HG02884 (cell line): ENCODE results near the gene KLHDC4.
"Not testable (repeated sequence)": the region's sequence is repeated elsewhere in the genome, so short reads cannot be mapped to it uniquely, and the experiment has no call there.

ENCODE experiments used
- ATAC-seq: cut with Tn5 transposase; IDR thresholded peaks from one replicate; pipeline ENCODE4 v1.9.1; 2021; ENCODE audit warnings: mild to moderate bottlenecking, moderate library complexity; ENCODE audit not compliant: unreplicated experiment

The KLHDC4 gene

DNA sequence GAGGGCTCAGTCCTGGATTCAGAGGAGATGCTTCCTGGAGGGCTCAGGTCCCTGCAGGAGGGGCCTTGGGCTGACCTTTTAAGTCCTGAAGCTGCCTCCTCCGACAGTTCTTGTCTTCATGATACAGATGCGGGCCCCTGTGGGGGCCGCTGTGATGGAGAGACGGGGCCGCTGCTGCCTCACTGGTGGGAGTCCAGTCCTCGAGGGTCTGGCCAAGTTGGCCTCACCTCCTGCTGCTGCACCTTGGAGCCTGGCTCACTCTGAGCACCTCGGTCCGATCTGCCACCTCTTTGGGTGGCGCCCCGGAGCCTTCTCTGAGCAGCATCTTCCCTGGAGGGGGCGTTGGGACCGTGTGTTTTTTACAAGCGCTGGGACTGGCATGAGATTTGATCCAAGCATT is 79.1 kb downstream of the KLHDC4 start:
- ATAC-seq: no peak

DNA sequence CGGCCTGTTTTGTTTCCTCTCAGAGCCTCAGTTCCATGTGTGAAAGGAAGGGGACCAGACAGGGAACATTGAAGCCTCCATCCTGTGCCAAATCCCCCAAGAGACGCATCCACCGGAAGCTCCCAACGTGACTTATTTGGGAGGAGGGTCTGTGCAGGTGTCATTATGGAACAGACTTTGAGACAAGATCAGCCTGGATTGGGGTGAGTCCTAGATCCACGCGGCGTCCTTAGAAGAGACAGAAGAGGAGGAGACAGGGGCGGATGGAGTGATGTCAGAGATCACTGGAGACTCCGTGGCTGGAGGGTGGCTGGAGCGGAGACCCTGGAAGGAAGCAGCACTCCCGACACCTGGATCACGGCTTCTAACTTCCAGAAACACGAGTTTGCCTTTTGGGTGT is 80.0 kb downstream of the KLHDC4 start:
- no peak for ATAC-seq

GRCh38 chr16:87685405-87685755 is 80.4 kb downstream of the KLHDC4 start:
- no peak for ATAC-seq

- no peak for ATAC-seq
Observed at GRCh38 chr16:87684711-87685404, 80.9 kb downstream of the KLHDC4 start.

DNA sequence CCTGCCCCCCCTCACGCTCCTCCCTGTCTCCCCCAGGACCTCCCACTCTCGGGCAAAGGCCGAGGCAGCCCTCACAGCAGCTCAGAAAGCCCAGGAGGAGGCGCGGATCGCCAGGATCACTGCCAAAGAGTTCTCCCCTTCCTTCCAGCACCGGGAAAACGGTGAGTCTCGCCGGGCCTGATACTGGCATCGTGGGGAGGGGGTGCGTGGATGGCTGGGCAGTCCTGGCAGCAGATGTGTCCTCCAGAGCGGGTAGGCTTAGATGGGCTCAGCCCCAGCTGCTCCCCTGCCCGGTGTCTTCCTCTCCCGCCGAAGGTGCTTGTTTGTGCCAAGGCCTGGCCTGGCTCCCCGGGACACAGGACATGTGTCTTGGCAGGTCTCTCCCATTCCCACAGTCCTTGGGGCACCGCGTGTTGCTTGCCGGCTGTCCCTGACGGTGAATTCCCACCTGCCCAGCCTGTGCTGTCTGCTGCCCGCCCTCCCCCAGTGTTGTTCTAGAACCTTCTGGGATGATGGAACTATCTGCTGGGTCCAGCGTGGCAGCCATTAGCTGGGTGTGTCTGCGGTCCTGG is 81.6 kb downstream of the KLHDC4 start:
- no peak for ATAC-seq

GRCh38 chr16:87682852-87683399 is 82.9 kb downstream of the KLHDC4 start:
- no peak for ATAC-seq

- no peak for ATAC-seq
Observed at GRCh38 chr16:87681981-87682570, 83.7 kb downstream of the KLHDC4 start.

DNA sequence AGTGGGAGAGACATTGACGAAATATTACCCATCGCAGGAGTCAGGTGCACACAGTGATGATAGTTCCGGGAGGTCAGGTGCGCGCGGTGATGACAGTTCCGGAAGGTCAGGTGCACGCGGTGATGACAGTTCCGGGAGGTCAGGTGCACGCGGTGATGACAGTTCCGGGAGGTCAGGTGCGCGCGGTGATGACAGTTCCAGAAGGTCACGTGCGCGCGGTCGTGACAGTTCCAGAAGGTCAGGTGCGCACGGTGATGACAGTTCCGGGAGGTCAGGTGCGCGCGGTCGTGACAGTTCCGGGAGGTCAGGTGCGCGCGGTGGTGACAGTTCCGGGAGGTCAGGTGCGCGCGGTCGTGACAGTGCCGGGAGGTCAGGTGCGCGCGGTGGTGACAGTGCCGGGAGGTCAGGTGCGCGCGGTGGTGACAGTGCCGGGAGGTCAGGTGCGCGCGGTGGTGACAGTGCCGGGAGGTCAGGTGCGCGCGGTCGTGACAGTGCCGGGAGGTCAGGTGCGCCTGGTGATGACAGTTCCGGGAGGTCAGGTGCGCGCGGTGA is 84.7 kb downstream of the KLHDC4 start:
- not testable (repeated sequence) for ATAC-seq

DNA sequence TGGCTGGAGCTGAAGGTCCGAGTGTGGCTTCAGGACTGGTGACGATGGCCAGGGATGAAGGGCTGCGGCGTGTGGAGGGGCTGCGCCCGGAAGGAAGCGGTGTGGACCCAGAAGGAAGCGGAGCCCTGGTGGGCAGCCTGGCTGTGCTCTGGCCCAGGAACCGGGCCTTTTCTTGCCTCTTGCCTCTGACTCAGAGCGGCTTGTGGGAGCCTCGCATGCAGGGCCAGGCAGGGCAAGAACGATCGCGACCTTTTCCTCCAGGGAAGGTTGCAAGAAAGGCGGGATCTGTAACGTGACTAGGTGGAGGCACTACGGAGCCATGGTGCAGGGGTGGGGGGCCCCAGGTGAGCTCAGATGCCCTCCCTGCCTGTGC is 85.5 kb downstream of the KLHDC4 start:
- ATAC-seq: no peak

DNA sequence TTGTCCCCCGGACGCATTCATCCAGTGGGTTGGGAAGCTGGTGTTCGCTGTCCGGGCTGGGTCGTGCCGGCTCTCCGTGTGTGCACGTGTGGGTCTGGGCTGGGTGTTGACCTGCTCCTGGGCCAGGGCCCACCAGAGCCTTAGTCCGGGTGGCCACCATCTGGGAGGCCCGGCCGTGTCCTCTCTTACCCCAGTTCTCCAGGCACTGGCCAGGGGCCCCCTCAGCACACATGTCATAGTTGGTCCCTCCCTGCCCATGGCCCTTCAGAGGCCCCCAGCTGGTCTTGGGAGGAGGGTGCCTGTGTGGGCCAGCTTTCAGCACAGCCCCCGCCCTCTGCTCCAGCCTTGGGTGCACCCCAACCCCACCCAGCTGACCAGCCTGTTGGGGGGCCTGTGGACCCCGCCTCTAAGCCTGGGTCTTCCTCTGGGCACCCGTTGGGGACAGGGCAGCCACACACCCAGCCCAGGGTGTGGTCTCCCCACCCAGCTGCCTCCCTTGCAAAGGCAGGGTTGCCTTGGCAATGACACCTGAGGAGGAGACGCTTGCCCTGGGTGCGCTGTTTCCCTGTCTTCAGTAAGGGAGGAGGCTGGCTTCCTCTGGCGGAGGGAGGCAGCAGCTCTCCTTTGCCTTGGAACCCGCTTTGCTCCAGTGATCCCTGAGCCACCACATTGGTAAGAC is 86.1 kb downstream of the KLHDC4 start:
- no peak for ATAC-seq

DNA sequence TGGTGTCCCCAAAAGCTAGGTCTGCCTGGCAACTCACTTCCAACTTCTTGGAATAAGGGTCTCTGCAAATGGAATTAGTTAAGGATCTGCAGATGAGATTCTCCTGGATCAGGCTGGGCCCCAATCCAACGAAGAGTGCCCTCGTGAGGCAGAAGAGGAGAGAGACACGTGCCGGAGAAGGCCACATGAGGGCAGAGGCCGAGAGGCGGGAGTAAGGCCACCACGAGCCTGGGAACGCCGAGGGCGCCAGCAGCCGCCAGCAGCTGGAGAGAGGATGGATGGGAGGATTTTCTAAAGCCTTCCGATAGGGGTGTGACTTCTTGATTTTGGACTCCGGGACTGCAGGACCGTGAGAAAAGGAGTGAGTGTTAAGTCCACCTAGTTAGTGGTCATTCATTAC is 87.2 kb downstream of the KLHDC4 start:
- no peak for ATAC-seq

GRCh38 chr16:87677830-87678229 is 88.0 kb downstream of the KLHDC4 start:
- ATAC-seq: no peak

- no peak for ATAC-seq
Observed at GRCh38 chr16:87675111-87675719, 90.6 kb downstream of the KLHDC4 start.

DNA sequence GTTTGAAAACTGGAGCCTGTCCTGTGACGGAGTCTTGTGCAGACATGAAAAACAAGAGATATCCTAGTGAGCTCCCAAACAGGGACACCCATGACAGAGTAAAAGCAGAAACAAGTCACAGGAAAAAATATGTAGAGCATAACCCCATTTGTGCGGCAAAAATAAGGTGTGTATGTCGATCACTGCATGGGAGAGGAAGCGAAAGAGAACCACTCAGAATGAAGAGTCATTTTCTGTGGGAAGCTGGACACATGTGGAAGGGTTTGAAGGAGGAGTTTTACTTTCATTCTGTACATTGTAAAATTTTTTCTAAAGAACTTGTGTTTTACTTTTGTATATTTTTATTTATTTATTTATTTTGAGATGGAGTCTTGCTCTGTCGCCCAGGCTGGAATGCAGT is 91.4 kb downstream of the KLHDC4 start:
- no peak for ATAC-seq

- ATAC-seq: no peak
Observed at GRCh38 chr16:87671715-87672270, 94.0 kb downstream of the KLHDC4 start.

DNA sequence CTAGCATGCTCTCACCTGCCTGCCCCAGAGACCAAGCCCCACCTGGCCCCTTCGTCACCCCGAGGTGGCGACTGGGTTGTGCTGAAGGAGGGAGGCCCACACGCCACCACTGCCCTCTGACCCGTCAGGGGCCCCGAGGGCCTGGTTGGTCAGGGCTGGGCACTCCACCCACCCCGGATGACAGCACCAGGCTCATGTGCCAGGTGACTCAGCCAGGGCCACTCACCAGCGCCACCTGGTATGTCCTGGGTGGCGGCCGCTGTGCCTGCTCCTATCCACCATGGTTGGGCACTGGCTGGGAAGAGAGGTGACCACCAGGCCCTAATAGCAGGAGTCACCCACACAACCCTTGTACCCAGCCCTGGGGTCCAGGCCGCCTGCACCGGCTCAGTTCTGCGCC is 94.6 kb downstream of the KLHDC4 start:
- no peak for ATAC-seq

DNA sequence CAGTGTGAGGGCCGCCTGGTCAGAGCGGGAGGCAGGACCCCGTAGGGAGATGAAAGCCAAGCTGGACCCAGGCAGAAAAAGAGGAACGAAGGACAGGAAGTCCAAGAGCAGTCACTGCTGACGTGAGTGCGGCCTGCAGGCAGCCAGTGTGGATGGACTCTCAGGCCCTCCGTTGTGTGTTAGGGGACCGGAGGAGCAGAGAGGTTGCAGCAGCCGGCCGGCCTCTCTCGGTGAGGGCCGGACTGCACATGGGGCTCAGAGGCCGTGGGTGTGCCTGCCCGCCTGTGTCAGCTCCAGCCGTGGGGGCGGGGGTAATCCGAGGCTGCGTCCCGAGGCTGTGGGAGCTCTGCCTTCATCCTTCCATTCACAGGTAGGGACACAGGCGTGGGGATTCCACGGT is 96.1 kb downstream of the KLHDC4 start:
- ATAC-seq: no peak

- ATAC-seq: no peak
Observed at GRCh38 chr16:87667946-87668345, 97.8 kb downstream of the KLHDC4 start.

GRCh38 chr16:87667443-87667842 is 98.3 kb downstream of the KLHDC4 start:
- no peak for ATAC-seq

GRCh38 chr16:87666919-87667318 is 98.9 kb downstream of the KLHDC4 start:
- no peak for ATAC-seq

DNA sequence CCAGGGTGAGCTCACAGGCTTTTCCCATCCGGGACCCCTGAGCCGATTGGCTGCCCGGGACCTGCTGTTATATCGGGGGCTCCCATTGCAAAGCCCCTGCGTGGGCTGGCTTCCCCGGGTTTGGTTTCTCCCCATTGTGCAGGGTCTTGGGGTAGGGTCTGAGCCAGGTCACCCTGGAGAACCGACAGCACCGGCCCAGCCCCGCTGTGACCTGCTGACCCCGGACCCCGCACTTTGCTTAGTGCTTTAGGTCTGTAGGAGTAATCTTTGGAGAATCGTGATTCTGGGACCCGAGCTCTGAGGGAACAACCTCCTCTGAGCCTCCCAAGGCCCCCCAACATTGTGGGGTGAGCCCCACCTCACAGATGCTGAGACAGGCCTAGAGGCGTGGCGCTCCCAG is 100.6 kb downstream of the KLHDC4 start:
- no peak for ATAC-seq
